Activated B cell treated with CpG ODN at 0.5 μM for 24 hours (primary cell): ENCODE data around the gene SPDYC. TPM values are rescaled to one million over a fixed set of nuclear protein-coding genes. Genes with fewer than 3 reads are reported as not detected.

Experiments
- ATAC-seq: fragments of 200-7000 bp; cut with Tn5 transposase; one replicate; pipeline ENCODE4 v1.10.0; 2021; ENCODE audit warnings: low read depth, mild to moderate bottlenecking, moderate library complexity
- CTCF ChIA-PET: fragments of 350-600 bp; sonication (Branson Sonifier 250); formaldehyde crosslinking; loops from one replicate; lab custom pipeline; 2021; ENCODE audit warnings: antibody characterized with exemption; lab: Charles Lee
- POLR2A ChIA-PET: fragments of 350-600 bp; sonication (Branson Sonifier 250); formaldehyde crosslinking; loops from one replicate; lab custom pipeline; 2021; ENCODE audit warnings: antibody characterized with exemption; lab: Charles Lee
- DNase-seq: peaks from one replicate; pipeline ENCODE4 v3.0.0; 2022
- H3K27ac Mint-ChIP-seq: one replicate; pipeline ENCODE4 v1.8.0; 2020; ENCODE audit warnings: mixed read lengths
- H3K27me3 Mint-ChIP-seq: one replicate; pipeline ENCODE4 v1.8.0; 2021; ENCODE audit warnings: mixed read lengths
- H3K36me3 Mint-ChIP-seq: one replicate; pipeline ENCODE4 v1.8.0; 2021; ENCODE audit warnings: low read depth, mixed read lengths
- H3K4me1 Mint-ChIP-seq: one replicate; pipeline ENCODE4 v1.8.0; 2021; ENCODE audit warnings: mixed read lengths
- H3K4me3 Mint-ChIP-seq: one replicate; pipeline ENCODE4 v1.8.0; 2020; ENCODE audit warnings: mild to moderate bottlenecking, mixed read lengths
- H3K9me3 Mint-ChIP-seq: one replicate; pipeline ENCODE4 v1.8.0; 2020; ENCODE audit warnings: mixed read lengths
- CTCF ChIP-seq: fragments of 200-600 bp; IDR thresholded peaks from one replicate; pipeline ENCODE4 v1.8.0; 2022; ENCODE audit warnings: antibody characterized with exemption, mild to moderate bottlenecking
- intact Hi-C: fragments of 100-400 bp; cut with micrococcal nuclease; formaldehyde crosslinking; loops from one replicate; pipeline ENCODE4 v1.15.1; 2024
- total RNA-seq: library from RNA; stranded (reverse); gene quantifications from 2 replicates; pipeline ENCODE4 v1.2.3, GENCODE V29; 2022

Gene SPDYC
- total RNA-seq, 1 donor from 2014 or later = not detected

- ChIA-PET POLR2A (interaction anchor here (0.5 kb wide), 1 partner anchor 311 kb away, joined by 6 read pairs; no protein-coding TSS in a partner anchor), CTCF (no interaction called here)
- no peak overlapping the region for H3K27ac Mint-ChIP-seq
- H3K36me3 Mint-ChIP-seq = peaks cover 67% of the 10 kb centered on the region
- ATAC-seq (no peak), DNase-seq (no peak)
- H3K27me3 Mint-ChIP-seq = no peaks in the 10 kb centered on the region
- H3K4me3 Mint-ChIP-seq = no peak overlapping the region
- intact Hi-C loops = loop anchor here (10.0 kb wide), 1 partner anchor 340 kb away; the partner anchor contains the start of gene CDC42BPG
- H3K4me1 Mint-ChIP-seq = peaks cover 21% of the 10 kb centered on the region
- TF ChIP-seq CTCF = no peak
- no peaks in the 10 kb centered on the region for H3K9me3 Mint-ChIP-seq
These were observed 15.1 kb downstream of the SPDYC start for GRCh38 chr11:65185171-65185570.

DNA sequence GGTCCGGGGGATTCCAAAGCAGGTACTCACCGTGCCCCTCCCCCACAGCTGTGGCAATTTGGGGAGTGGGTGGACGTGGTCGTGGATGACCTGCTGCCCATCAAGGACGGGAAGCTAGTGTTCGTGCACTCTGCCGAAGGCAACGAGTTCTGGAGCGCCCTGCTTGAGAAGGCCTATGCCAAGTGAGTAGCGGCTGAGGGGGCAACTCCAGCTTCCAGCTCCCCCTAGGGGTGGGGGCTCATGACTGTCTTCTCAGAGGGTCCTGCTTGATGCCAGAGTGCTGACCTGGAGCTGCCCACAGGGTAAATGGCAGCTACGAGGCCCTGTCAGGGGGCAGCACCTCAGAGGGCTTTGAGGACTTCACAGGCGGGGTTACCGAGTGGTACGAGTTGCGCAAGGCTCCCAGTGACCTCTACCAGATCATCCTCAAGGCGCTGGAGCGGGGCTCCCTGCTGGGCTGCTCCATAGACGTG, 15.9 kb downstream of the SPDYC start:
- POLR2A ChIA-PET = interaction anchor here (0.5 to 1.3 kb wide), 6 partner anchors 54 to 407 kb away, joined by 3 to 6 read pairs (median 4); partner anchors contain the start of genes FAU, MRPL49 and TM7SF2
- TF ChIP-seq CTCF = no peak
- Mint-ChIP-seq H3K27me3 (no peaks in the 10 kb centered on the region), H3K4me1 (peaks cover 16% of the 10 kb centered on the region), H3K27ac (no peak overlapping the region), H3K4me3 (no peak overlapping the region), H3K36me3 (peaks cover 74% of the 10 kb centered on the region), H3K9me3 (no peaks in the 10 kb centered on the region)
- CTCF ChIA-PET = no interaction called here
- intact Hi-C loops = loop anchor here (10.0 kb wide), 1 partner anchor 341 kb away; the partner anchor contains the start of gene CDC42BPG
- DNase-seq (no peak), ATAC-seq (no peak)

DNA sequence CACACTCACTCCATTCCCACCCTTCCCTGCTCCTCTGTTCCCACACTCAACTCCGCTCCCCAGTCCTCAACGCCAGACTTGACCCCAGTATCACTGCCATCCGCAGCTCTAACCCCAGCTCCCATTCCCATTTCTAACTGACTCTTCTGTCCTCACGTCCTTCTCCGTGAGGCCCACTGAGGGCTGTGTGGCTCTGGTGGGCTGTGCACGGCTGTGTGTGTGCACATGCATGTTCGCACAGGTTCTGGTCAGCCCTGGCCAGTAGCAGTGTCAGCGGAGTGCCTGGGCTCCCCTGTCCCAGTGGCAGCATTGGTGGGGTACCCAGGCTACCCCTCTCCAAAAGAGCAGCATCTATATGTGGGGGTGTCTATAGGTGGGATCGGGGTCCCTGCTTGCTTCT, 16.7 kb downstream of the SPDYC start:
- DNase-seq = no peak
- no peak for ATAC-seq
- ChIA-PET CTCF (no interaction called here), POLR2A (interaction anchor here (0.6 to 1.3 kb wide), 2 partner anchors 55 to 1939 kb away, joined by 3 to 4 read pairs; no protein-coding TSS in a partner anchor)
- no peak for TF ChIP-seq CTCF
- Mint-ChIP-seq H3K9me3 (no peaks in the 10 kb centered on the region), H3K27ac (no peak overlapping the region), H3K27me3 (no peaks in the 10 kb centered on the region), H3K36me3 (peaks cover 76% of the 10 kb centered on the region), H3K4me1 (peaks cover 14% of the 10 kb centered on the region), H3K4me3 (no peak overlapping the region)
- intact Hi-C loops = loop anchor here (10.0 kb wide), 1 partner anchor 342 kb away; the partner anchor contains the start of gene CDC42BPG

- TF ChIP-seq CTCF = no peak
- peaks cover 14% of the 10 kb centered on the region for H3K4me1 Mint-ChIP-seq
- no peaks in the 10 kb centered on the region for H3K27me3 Mint-ChIP-seq
- POLR2A ChIA-PET = interaction anchor here (1.3 kb wide), 1 partner anchor 55 kb away, joined by 4 read pairs; no protein-coding TSS in a partner anchor
- no peak overlapping the region for H3K4me3 Mint-ChIP-seq
- H3K27ac Mint-ChIP-seq = no peak overlapping the region
- DNase-seq (no peak), ATAC-seq (no peak)
- CTCF ChIA-PET = no interaction called here
- H3K9me3 Mint-ChIP-seq = no peaks in the 10 kb centered on the region
- peaks cover 81% of the 10 kb centered on the region for H3K36me3 Mint-ChIP-seq
- intact Hi-C loops = loop anchor here (10.0 kb wide), 1 partner anchor 342 kb away; the partner anchor contains the start of gene CDC42BPG
These were observed 17.2 kb downstream of the SPDYC start for GRCh38 chr11:65187146-65187675.

- intact Hi-C loops = loop anchor here (10.0 kb wide), 1 partner anchor 343 kb away; the partner anchor contains the start of gene CDC42BPG
- ATAC-seq = no peak
- ChIA-PET CTCF (no interaction called here), POLR2A (no interaction called here)
- Mint-ChIP-seq H3K27me3 (no peaks in the 10 kb centered on the region), H3K4me1 (peaks cover 7% of the 10 kb centered on the region), H3K4me3 (no peak overlapping the region), H3K36me3 (peaks cover 85% of the 10 kb centered on the region), H3K27ac (no peak overlapping the region), H3K9me3 (no peaks in the 10 kb centered on the region)
- no peak for DNase-seq
- TF ChIP-seq CTCF = no peak
These were observed 18.0 kb downstream of the SPDYC start for GRCh38 chr11:65187971-65188461.
